Esophagus (tissue), 2 donors: ENCODE measurements around the gene PLPPR4. TPM values are rescaled to one million over a fixed set of nuclear protein-coding genes. Genes with fewer than 3 reads are reported as not detected.
"Not testable (repeated sequence)": the region's sequence is repeated elsewhere in the genome, so short reads cannot be mapped to it uniquely, and the experiment has no call there.

Source experiments
- H3K27ac ChIP-seq, 2 donors: one replicate each; pipeline ENCODE4 v1.5.1; 2013; ENCODE audit warnings: low read depth in 2 of 2, mild to moderate bottlenecking in 2 of 2, inconsistent platforms in 1 of 2, low read length in 1 of 2, moderate library complexity in 1 of 2
- H3K27me3 ChIP-seq, 2 donors: one replicate each; pipeline ENCODE4 v1.6.1; 2013; ENCODE audit warnings: low read length in 2 of 2, control low read depth in 1 of 2, mild to moderate bottlenecking in 1 of 2; ENCODE audit not compliant: insufficient read depth in 2 of 2, control insufficient read depth in 1 of 2
- H3K36me3 ChIP-seq, 2 donors: one replicate each; pipeline ENCODE4 v1.6.1; 2013; ENCODE audit warnings: low read length in 1 of 2; ENCODE audit not compliant: control insufficient read depth in 2 of 2, insufficient read depth in 2 of 2
- H3K4me1 ChIP-seq, 2 donors: one replicate each; pipeline ENCODE4 v1.6.1; 2013; ENCODE audit warnings: low read length in 1 of 2; ENCODE audit not compliant: control insufficient read depth in 2 of 2, insufficient read depth in 2 of 2
- H3K4me3 ChIP-seq, 2 donors: one replicate each; pipeline ENCODE4 v1.5.1; 2013; ENCODE audit warnings: low read length in 2 of 2, mild to moderate bottlenecking in 2 of 2, low read depth in 1 of 2, moderate library complexity in 1 of 2
- H3K9me3 ChIP-seq, 2 donors: one replicate each; pipeline ENCODE4 v1.6.1; 2013; ENCODE audit warnings: mild to moderate bottlenecking in 2 of 2, low read depth in 1 of 2, low read length in 1 of 2, moderate library complexity in 1 of 2; ENCODE audit not compliant: control insufficient read depth in 2 of 2, insufficient read depth in 1 of 2
- WGBS, 2 donors: extraction: QIAGEN DNeasy Blood & Tissue Kit; methylation state at CpG; one replicate each; pipeline ENCODE4 v1.1.7; 2013; 5-methylcytosine and 5-hydroxymethylcytosine counted together
- polyA plus RNA-seq, 2 donors: library from polyadenylated mRNA; stranded (reverse); fragments of 200-250 nt; gene quantifications; one replicate each; pipeline ENCODE4 v1.2.3, GENCODE V29; 2013
- donor health status: healthy with polysubstance abuse.
- donor health status: Bipolar disorder and iron deficiency.

The PLPPR4 gene
- polyA plus RNA-seq, 2 donors: 0.14 to 0.45 TPM

- H3K27me3 ChIP-seq: no peaks in the 10 kb centered on the region
- no peak overlapping the region for H3K27ac ChIP-seq
- no peaks in the 10 kb centered on the region for H3K36me3 ChIP-seq
- no peak overlapping the region for H3K4me3 ChIP-seq
- WGBS, 2 donors: 45 to 49% methylated on average over 3 of the region's 3 CpGs
- H3K9me3 ChIP-seq: no peaks in the 10 kb centered on the region
- no peaks in the 10 kb centered on the region for H3K4me1 ChIP-seq
Measured at GRCh38 chr1:99282536-99282935, 18.2 kb downstream of the PLPPR4 start.

GRCh38 chr1:99283521-99283920 is 19.2 kb downstream of the PLPPR4 start:
- H3K9me3 ChIP-seq, H3K36me3 ChIP-seq, H3K4me3 ChIP-seq, H3K4me1 ChIP-seq, H3K27me3 ChIP-seq, H3K27ac ChIP-seq: not testable (repeated sequence)
- WGBS, 2 donors: 91 to 93% methylated on average over 18 of the region's 18 CpGs

GRCh38 chr1:99292886-99293285 is 28.6 kb downstream of the PLPPR4 start:
- H3K4me1 ChIP-seq: no peaks in the 10 kb centered on the region
- no peaks in the 10 kb centered on the region for H3K36me3 ChIP-seq
- H3K4me3 ChIP-seq: no peak overlapping the region
- H3K9me3 ChIP-seq: no peaks in the 10 kb centered on the region
- 55 to 68% methylated on average over 6 of the region's 6 CpGs for WGBS, 2 donors
- no peak overlapping the region for H3K27ac ChIP-seq
- no peaks in the 10 kb centered on the region for H3K27me3 ChIP-seq

DNA sequence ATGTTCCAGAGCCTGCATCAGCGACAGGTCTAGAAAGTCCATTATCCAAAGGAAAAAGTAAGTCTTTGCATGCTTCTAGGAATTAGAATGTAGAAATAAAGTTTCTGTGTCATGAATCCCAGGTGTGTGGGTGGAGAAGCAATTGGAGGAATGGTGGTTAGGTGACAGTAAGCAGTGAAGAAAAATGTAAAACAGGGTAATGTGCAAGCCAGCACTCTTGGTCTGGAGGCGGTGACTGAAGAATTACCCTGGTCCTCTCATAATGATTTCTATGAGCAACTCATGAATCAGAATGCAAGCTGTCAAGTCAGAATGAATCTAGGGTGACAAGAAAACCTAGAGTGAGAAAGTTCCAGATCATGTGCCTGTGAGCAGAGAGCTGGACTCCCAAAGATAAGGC is 33.6 kb downstream of the PLPPR4 start:
- no peaks in the 10 kb centered on the region for H3K36me3 ChIP-seq
- H3K27me3 ChIP-seq: no peaks in the 10 kb centered on the region
- H3K4me3 ChIP-seq: no peak overlapping the region
- no peaks in the 10 kb centered on the region for H3K9me3 ChIP-seq
- 81 to 88% methylated on average over 2 of the region's 2 CpGs for WGBS, 2 donors
- H3K4me1 ChIP-seq: no peaks in the 10 kb centered on the region
- H3K27ac ChIP-seq: no peak overlapping the region

DNA sequence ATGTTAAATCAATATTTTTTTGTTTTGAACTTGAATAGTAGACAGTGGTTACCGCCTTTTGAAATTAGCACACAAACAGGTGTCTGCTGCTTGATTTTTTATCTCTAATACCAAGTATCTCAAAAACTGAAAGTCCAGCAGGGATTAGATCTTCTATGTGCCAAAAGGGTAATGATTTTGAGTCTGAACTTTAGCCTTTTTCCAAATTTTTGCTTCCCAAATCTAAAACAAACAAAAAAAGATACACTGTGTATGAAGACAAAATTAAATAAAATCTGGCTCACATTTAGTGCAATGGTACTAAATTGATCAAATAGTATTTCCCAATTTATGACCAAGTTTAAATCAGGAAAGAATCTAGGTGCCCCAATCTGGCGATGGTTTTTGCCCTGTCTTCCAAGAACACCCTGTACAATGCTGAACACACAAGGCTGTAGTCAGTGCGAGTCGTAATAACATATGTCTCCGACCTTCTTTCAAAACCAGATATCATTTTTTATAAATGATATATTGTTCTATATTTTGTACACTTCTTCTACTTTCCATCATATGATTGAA is 40.5 kb downstream of the PLPPR4 start:
- Histone ChIP-seq H3K4me1 (no peaks in the 10 kb centered on the region), H3K27me3 (no peaks in the 10 kb centered on the region), H3K36me3 (no peaks in the 10 kb centered on the region), H3K27ac (no peak overlapping the region), H3K4me3 (no peak overlapping the region), H3K9me3 (no peaks in the 10 kb centered on the region)
- 91 to 92% methylated on average over 5 of the region's 5 CpGs for WGBS, 2 donors

GRCh38 chr1:99305626-99306025 is 41.3 kb downstream of the PLPPR4 start:
- no peak overlapping the region for H3K4me3 ChIP-seq
- H3K27ac ChIP-seq: no peak overlapping the region
- no peaks in the 10 kb centered on the region for H3K9me3 ChIP-seq
- 81 to 90% methylated on average over 7 of the region's 7 CpGs for WGBS, 2 donors
- no peaks in the 10 kb centered on the region for H3K27me3 ChIP-seq
- no peaks in the 10 kb centered on the region for H3K36me3 ChIP-seq
- no peaks in the 10 kb centered on the region for H3K4me1 ChIP-seq

DNA sequence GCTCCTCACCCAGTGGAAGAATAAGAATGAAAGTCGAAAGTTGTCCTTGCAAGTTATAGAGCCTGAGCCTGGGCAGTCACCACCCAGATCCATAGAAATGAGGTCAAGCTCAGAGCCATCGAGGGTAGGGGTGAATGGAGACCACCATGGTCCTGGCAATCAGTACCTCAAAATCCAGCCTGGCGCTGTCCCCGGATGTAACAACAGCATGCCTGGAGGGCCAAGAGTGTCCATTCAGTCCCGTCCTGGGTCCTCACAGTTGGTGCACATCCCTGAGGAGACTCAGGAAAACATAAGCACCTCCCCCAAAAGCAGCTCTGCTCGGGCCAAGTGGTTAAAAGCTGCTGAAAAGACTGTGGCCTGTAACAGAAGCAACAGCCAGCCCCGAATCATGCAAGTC is 41.8 kb downstream of the PLPPR4 start:
- Histone ChIP-seq H3K36me3 (no peaks in the 10 kb centered on the region), H3K4me1 (no peaks in the 10 kb centered on the region), H3K4me3 (no peak overlapping the region), H3K27ac (no peak overlapping the region), H3K27me3 (no peaks in the 10 kb centered on the region), H3K9me3 (no peaks in the 10 kb centered on the region)
- 84 to 85% methylated on average over 7 of the region's 7 CpGs for WGBS, 2 donors

GRCh38 chr1:99306644-99307043 is 42.4 kb downstream of the PLPPR4 start:
- 86 to 93% methylated on average over 15 of the region's 15 CpGs for WGBS, 2 donors
- H3K4me1 ChIP-seq: no peaks in the 10 kb centered on the region
- no peaks in the 10 kb centered on the region for H3K27me3 ChIP-seq
- H3K27ac ChIP-seq: no peak overlapping the region
- H3K9me3 ChIP-seq: no peaks in the 10 kb centered on the region
- no peak overlapping the region for H3K4me3 ChIP-seq
- H3K36me3 ChIP-seq: no peaks in the 10 kb centered on the region

- H3K27me3 ChIP-seq: no peaks in the 10 kb centered on the region
- H3K36me3 ChIP-seq: no peaks in the 10 kb centered on the region
- H3K9me3 ChIP-seq: no peaks in the 10 kb centered on the region
- no peaks in the 10 kb centered on the region for H3K4me1 ChIP-seq
- no peak overlapping the region for H3K27ac ChIP-seq
- WGBS, 2 donors: 91 to 93% methylated on average over 1 of the region's 1 CpG
- no peak overlapping the region for H3K4me3 ChIP-seq
Measured at GRCh38 chr1:99315305-99315704, 51.0 kb downstream of the PLPPR4 start.

- Histone ChIP-seq H3K9me3 (no peaks in the 10 kb centered on the region), H3K27ac (no peak overlapping the region), H3K4me3 (no peak overlapping the region), H3K4me1 (no peaks in the 10 kb centered on the region), H3K27me3 (no peaks in the 10 kb centered on the region), H3K36me3 (no peaks in the 10 kb centered on the region)
- 75 to 81% methylated on average over 3 of the region's 3 CpGs for WGBS, 2 donors
Measured at GRCh38 chr1:99326215-99326949, 62.1 kb downstream of the PLPPR4 start.
